Measurements from ENCODE around the gene GDF11.

Gene GDF11

GRCh38 chr12:55707219-55707671 is 35.7 kb upstream of the GDF11 start:
- no peak for DNase-seq (ENCODE audit: low read depth in 2 of 2)

- peak; percentile 48 to 59 for DNase-seq (ENCODE audit: low read depth in 2 of 2)
These were observed 34.9 kb upstream of the GDF11 start, which contains the start of gene ITGA7 for GRCh38 chr12:55707841-55708694. TSS of gene ITGA7 (minus strand) at chr12:55707904. CDS start at chr12:55707682, 222 bp downstream.

DNA sequence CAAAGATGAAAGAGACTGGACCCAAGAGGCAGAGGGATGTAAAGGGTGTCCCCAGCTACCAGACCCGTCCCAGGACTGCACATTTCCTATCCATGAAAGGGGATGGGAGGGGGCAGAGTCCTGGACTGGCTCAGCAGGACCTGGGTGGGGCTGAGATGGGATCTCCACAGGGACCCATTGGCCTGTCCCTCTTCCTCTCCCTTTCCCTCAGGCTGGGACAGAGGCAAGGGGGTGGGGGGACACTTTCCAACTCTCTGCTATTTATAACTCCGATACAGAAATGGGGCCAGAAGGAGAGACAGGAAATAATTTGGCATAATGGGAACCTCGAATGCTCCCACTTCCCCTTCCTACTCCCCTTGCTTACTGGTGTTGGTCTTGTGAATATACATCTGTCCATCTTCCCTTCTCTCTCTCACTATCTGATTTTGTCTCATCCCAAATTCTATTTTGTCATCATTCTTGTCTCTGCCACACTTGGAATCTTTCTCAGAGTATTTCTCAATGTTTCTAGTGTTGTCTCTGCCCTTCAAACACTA is 34.2 kb upstream of the GDF11 start:
- no peak for DNase-seq (ENCODE audit: low read depth in 2 of 2)

DNA sequence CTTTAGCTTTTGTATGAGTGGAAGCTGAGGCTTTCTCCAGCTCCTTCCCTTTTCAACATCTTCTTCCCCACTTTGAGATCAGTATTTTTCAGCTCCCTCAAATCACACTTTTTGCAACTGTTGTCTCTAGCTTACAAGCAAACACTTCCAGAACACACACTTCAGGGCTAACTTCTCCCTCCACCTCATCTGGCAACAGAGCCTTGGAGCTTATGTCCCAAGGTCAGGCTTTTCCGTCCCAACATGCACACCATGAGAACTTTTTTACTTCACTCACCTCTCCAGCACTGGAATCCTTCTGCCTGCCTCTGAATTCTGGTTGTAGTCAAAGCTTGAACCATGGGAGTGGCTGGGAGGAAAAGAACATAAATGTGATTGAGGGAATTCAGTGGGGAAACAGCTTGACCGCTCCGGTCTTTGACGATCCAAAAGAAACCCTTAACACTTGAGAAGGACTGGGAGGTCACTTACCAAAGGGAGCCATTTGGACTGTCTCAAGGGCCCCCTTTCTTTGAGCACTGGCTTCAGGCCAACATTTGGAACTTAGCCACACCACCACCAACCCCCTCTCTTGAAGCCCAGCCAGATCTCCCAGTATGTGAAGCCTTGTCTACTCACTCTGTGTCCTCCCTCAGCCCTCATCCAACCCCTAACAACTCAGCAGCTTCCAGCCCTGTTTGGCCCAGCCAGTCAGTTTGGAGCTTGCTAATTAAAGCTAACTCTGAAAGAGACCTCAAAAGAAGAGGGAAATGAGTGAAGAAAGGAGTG is 31.0 kb upstream of the GDF11 start:
- no peak for DNase-seq (ENCODE audit: low read depth in 2 of 2)

DNA sequence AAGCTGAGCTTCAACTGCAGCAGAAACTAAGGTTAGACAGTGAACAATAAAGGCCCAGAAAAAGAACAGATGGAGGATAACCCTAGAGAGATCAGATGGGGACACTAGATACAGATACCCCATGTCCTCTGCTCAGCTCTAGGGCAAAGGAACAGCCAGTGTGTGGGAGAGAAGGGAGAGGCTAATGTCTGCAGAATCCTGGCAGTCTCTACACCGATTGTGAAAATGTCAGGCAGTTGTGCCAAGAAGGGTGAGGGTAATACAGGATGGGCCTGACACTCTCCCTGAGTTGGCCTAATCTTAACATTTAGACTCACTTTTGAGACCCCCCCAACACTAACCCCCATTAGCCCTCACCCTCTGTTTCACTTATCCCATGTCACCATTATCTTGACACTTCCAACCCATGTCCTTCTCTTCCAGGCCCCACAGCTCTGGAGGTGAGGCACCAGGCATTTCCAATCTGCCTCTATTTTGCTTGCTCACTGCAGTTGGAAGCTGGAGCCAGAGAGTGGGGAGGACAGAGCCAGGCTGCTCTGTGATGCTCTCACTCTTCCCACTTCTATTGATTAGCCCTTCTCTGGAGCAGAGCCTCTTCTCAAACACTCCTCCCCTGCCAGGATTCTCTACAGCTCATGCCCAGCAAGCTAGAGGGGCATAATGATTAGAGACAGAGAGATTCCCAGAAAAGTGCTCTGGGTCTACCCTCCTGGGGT is 30.1 kb upstream of the GDF11 start:
- no peak for DNase-seq (ENCODE audit: low read depth in 2 of 2)

DNA sequence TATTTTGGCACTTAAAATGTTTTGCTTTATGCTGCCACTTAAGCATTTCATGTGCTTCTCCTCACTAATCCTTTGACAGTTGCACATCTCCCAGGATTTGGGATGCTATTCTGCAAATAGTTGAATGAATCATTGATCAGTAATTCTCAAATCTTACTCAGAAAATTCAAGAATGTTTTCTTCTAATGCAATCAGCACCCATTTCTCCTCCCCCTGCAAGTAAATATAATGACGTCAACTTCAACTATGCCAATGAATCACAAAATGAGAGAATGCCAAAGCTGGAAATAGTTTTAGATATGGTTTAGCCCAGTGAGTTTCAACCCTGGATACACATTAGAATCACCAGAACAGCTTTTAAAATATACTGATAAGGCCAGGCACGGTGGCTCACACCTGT is 29.2 kb upstream of the GDF11 start:
- no peak for DNase-seq (ENCODE audit: low read depth in 2 of 2)

DNA sequence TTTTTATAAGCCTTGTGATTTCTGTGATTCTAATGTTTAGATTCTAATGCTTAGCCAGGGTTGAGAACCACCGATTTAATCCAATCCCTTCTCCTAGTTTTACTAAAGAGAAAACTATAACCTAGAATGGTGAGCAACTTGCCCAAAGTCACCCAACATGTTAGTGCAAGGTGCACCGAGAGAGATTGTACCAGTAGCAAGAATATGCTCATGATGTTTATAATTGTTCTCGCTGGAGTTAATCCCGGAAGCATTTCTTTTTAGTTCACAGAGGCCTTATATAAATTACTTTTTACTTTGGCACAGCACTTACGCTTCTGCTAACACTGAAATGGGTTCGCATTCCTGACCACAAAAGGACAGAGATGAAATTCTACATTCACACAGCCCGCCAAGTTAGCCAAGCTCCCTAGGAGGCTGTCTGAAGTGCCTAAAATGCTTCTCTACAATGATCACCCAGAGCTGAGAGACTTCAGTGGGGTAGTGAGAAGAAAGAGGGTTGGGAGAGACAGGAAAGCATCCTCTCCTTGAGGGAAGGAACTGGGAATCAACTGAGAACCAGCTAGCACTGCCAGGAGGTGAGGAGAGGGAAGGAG is 27.7 kb upstream of the GDF11 start:
- DNase-seq (ENCODE audit: low read depth in 2 of 2) = no peak

DNA sequence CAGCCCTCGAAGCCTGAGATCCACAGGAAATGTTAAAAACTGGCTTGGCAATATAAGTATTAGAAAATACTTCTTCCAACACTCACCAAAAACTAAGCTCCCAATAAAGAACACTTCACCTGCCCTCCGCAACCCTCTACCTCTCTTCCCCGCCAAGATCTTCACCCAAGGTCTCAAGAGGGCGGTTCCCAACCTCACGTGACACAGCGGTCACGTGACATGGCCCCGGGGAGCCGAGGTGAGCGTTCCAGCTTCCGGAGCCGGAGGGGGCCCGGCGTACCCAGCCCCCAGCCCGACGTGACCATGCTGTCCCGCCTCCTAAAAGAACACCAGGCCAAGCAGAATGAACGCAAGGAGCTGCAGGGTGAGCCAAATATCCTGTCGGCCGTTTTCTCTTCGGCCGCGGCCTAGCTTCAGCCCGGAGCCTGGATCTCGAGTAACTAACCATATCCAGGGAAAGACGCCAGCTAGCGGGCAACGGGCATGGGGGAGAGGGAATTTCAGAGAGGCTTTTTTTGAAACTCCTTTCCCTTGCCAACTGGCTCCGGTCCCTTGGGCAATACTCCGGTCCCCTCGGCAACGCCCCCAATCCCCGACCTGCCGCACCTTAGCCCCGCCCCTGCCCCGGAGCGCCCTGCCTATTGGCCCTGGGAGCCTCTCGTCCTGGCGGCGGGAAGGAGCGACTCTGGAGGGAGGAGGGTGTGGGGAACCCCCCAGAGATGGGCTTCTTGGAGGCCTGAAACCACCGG is 26.9 kb upstream of the GDF11 start, which contains the start of gene BLOC1S1:
BLOC1S1 (plus strand) TSS at position 214 of the 749 bp plus-strand sequence; CDS start at position 220, 6 bp downstream.
- peak; percentile 93 to 96 for DNase-seq (ENCODE audit: low read depth in 2 of 2)

- no peak for DNase-seq (ENCODE audit: low read depth in 2 of 2)
These were observed 26.4 kb upstream of the GDF11 start for GRCh38 chr12:55716582-55716957.

- no peak for DNase-seq (ENCODE audit: low read depth in 2 of 2)
These were observed 25.6 kb upstream of the GDF11 start for GRCh38 chr12:55717011-55718007.

- no peak for DNase-seq (ENCODE audit: low read depth in 2 of 2)
These were observed 24.9 kb upstream of the GDF11 start for GRCh38 chr12:55718015-55718414.

- no peak for DNase-seq (ENCODE audit: low read depth in 2 of 2)
These were observed 24.2 kb upstream of the GDF11 start for GRCh38 chr12:55718624-55719275.

DNA sequence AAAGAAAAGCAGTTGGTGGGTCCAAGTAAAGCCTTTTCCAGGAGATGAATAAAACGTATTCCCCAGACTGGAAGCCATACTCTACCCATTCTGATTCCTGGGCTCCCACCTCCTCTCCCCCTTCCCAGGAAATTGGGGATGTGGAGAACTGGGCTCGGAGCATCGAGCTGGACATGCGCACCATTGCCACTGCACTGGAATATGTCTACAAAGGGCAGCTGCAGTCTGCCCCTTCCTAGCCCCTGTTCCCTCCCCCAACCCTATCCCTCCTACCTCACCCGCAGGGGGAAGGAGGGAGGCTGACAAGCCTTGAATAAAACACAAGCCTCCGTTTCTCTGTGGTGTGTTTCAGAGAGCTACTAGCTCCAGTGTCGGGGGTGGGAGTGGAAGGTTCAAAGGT is 23.6 kb upstream of the GDF11 start:
- no peak for DNase-seq (ENCODE audit: low read depth in 2 of 2)

- DNase-seq (ENCODE audit: low read depth in 2 of 2) = no peak
These were observed 22.8 kb upstream of the GDF11 start, which contains the start of gene RDH5 for GRCh38 chr12:55720071-55720564. TSS of gene RDH5 (plus strand) at chr12:55720393. CDS start at chr12:55721185, 792 bp downstream.

- no peak for DNase-seq (ENCODE audit: low read depth in 2 of 2)
These were observed 22.0 kb upstream of the GDF11 start for GRCh38 chr12:55720894-55721444.

GRCh38 chr12:55721601-55722213 is 21.2 kb upstream of the GDF11 start:
- no peak for DNase-seq (ENCODE audit: low read depth in 2 of 2)

DNA sequence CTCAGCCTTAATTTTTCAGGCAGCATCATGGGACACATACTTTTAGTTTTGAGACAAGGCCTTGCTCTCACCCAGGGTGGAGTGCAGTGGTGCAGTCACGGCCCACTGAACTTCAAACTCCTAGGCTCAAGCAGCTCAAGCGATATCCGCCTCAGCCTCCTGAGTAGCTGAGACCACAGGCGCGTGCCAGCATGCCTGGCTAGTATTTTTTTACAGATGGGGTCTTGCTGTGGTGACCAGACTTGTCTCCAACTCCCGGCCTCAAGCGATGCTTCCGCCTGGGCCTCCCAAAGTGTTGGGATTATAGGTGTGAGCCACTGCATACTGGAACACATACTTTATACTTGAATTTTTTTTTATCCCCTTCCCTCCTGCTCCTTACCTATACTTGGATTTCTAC is 20.0 kb upstream of the GDF11 start:
- no peak for DNase-seq (ENCODE audit: low read depth in 2 of 2)
